HG03521 (cell line): ENCODE measurements around the gene DNHD1.
"Not testable (repeated sequence)": the region's sequence is repeated elsewhere in the genome, so short reads cannot be mapped to it uniquely, and the experiment has no call there.

ENCODE experiments used
- ATAC-seq: cut with Tn5 transposase; IDR thresholded peaks from one replicate; pipeline ENCODE4 v1.9.1; 2021; ENCODE audit warnings: mild to moderate bottlenecking, moderate library complexity; ENCODE audit not compliant: unreplicated experiment

DNHD1 gene

GRCh38 chr11:6476571-6476970 is 20.5 kb upstream of the DNHD1 start:
- ATAC-seq = no peak

GRCh38 chr11:6480299-6480914 is 16.7 kb upstream of the DNHD1 start:
- ATAC-seq = no peak

GRCh38 chr11:6481012-6481923 is 15.8 kb upstream of the DNHD1 start, which contains the start of the genes ARFIP2 and TIMM10B:
TSS of gene ARFIP2 (minus strand) at chr11:6481331. CDS start at chr11:6480421, 910 bp downstream.
TSS of gene TIMM10B (plus strand) at chr11:6481501. CDS start at chr11:6481517, 16 bp downstream.
- peak; percentile 99 for ATAC-seq

- ATAC-seq = no peak
Observed at GRCh38 chr11:6481924-6482275, 15.2 kb upstream of the DNHD1 start.

- no peak for ATAC-seq
Observed at GRCh38 chr11:6482441-6482840, 14.6 kb upstream of the DNHD1 start.

- ATAC-seq = no peak
Observed at GRCh38 chr11:6483015-6483414, 14.1 kb upstream of the DNHD1 start.

GRCh38 chr11:6485661-6486060 is 11.4 kb upstream of the DNHD1 start:
- no peak for ATAC-seq

GRCh38 chr11:6486256-6486655 is 10.8 kb upstream of the DNHD1 start:
- ATAC-seq = no peak

GRCh38 chr11:6486938-6487337 is 10.1 kb upstream of the DNHD1 start:
- ATAC-seq = no peak

GRCh38 chr11:6488342-6488741 is 8.7 kb upstream of the DNHD1 start:
- ATAC-seq = no peak

GRCh38 chr11:6488821-6489220 is 8.3 kb upstream of the DNHD1 start:
- ATAC-seq = no peak

GRCh38 chr11:6489306-6489705 is 7.8 kb upstream of the DNHD1 start:
- no peak for ATAC-seq

- no peak for ATAC-seq
Observed at GRCh38 chr11:6498121-6498520, 1.0 kb downstream of the DNHD1 start.

GRCh38 chr11:6498544-6498943 is 1.5 kb downstream of the DNHD1 start:
- ATAC-seq = no peak

GRCh38 chr11:6502382-6502781 is 5.3 kb downstream of the DNHD1 start:
- no peak for ATAC-seq

GRCh38 chr11:6504166-6504565 is 7.1 kb downstream of the DNHD1 start:
- ATAC-seq = no peak

- peak; percentile 58 for ATAC-seq
Observed at GRCh38 chr11:6505577-6506240, 8.6 kb downstream of the DNHD1 start.

- ATAC-seq = no peak
Observed at GRCh38 chr11:6516865-6517264, 19.8 kb downstream of the DNHD1 start.

GRCh38 chr11:6520265-6520664 is 23.2 kb downstream of the DNHD1 start:
- ATAC-seq = no peak

GRCh38 chr11:6521946-6522345 is 24.9 kb downstream of the DNHD1 start:
- ATAC-seq = not testable (repeated sequence)

- ATAC-seq = no peak
Observed at GRCh38 chr11:6523253-6523652, 26.2 kb downstream of the DNHD1 start.
